Midbrain (tissue), 1 donor: Measurements from ENCODE around the gene PLCB2.

ENCODE experiments used
- DNase-seq: peaks from one replicate; lab custom pipeline; 2025; lab: John Stamatoyannopoulos, UW

Gene PLCB2

GRCh38 chr15:40285151-40285550 lies 22.6 kb downstream of the PLCB2 start:
- no peak for DNase-seq

GRCh38 chr15:40283615-40284300 lies 24.0 kb downstream of the PLCB2 start:
- DNase-seq = no peak

- no peak for DNase-seq
Observed at GRCh38 chr15:40282869-40283614, 24.7 kb downstream of the PLCB2 start, which contains the start of gene ANKRD63. Gene ANKRD63, minus strand, starts transcription at chr15:40283064. Its CDS starts 478 bp downstream, at chr15:40282586.

- DNase-seq = no peak
Observed at GRCh38 chr15:40282147-40282868, 25.4 kb downstream of the PLCB2 start.

- no peak for DNase-seq
Observed at GRCh38 chr15:40281801-40282146, 26.0 kb downstream of the PLCB2 start.

- no peak for DNase-seq
Observed at GRCh38 chr15:40281057-40281800, 26.5 kb downstream of the PLCB2 start.

GRCh38 chr15:40280260-40281056 lies 27.3 kb downstream of the PLCB2 start:
- no peak for DNase-seq

- DNase-seq = peak; percentile 74
Observed at GRCh38 chr15:40279437-40280141, 28.1 kb downstream of the PLCB2 start.

GRCh38 chr15:40278026-40278425 lies 29.7 kb downstream of the PLCB2 start:
- DNase-seq = no peak

- peak; percentile 25 for DNase-seq
Observed at GRCh38 chr15:40277471-40277870, 30.3 kb downstream of the PLCB2 start.

GRCh38 chr15:40276927-40277326 lies 30.8 kb downstream of the PLCB2 start:
- DNase-seq = no peak

GRCh38 chr15:40275954-40276353 lies 31.8 kb downstream of the PLCB2 start:
- no peak for DNase-seq

GRCh38 chr15:40275523-40275922 lies 32.2 kb downstream of the PLCB2 start:
- no peak for DNase-seq

GRCh38 chr15:40274350-40275274 lies 33.1 kb downstream of the PLCB2 start:
- DNase-seq = peak; percentile 81

- no peak for DNase-seq
Observed at GRCh38 chr15:40273428-40273827, 34.3 kb downstream of the PLCB2 start.

GRCh38 chr15:40272485-40273056 lies 35.2 kb downstream of the PLCB2 start:
- DNase-seq = no peak

GRCh38 chr15:40271685-40272484 lies 35.9 kb downstream of the PLCB2 start:
- no peak for DNase-seq

- no peak for DNase-seq
Observed at GRCh38 chr15:40270246-40270995, 37.3 kb downstream of the PLCB2 start.
